H1 (cell line): ENCODE results near the gene JAKMIP1. TPM values are rescaled to one million over a fixed set of nuclear protein-coding genes. Genes with fewer than 3 reads are reported as not detected.

ENCODE experiments used
- CTCF ChIA-PET: fragments of 300-600 bp; sonication (Branson Sonifier 250); formaldehyde crosslinking; loops from one replicate; lab custom pipeline; 2021; ENCODE audit not compliant: partially characterized antibody; lab: Charles Lee
- POLR2A ChIA-PET: fragments of 300-600 bp; sonication (Branson Sonifier 250); formaldehyde crosslinking; loops from one replicate; lab custom pipeline; 2021; ENCODE audit warnings: inconsistent platforms; ENCODE audit not compliant: partially characterized antibody; lab: Charles Lee
- DNase-seq, 2 experiments: peaks; one replicate each; pipeline versions ENCODE4 v3.0.0 to v3.0.0-alpha.2; 2010 to 2022; ENCODE audit warnings: low spot score in 2 of 2, low read depth in 1 of 2, mixed read lengths in 1 of 2
- FAIRE-seq: peaks from 2 replicates; lab custom pipeline; 2011; peaks lifted over from hg19 to GRCh38; lab: Jason Lieb, UNC
- H2AFZ ChIP-seq: 2 replicates; pipeline ENCODE4 v1.8.1; 2012; ENCODE audit warnings: low read length, inconsistent platforms
- H2AK5ac ChIP-seq: 2 replicates; pipeline ENCODE4 v1.6.1; 2013; ENCODE audit warnings: low read depth, low read length
- H2BK120ac ChIP-seq: replicated peaks from 2 replicates; pipeline ENCODE3; 2013; ENCODE audit warnings: low read depth, low read length, inconsistent platforms
- H2BK12ac ChIP-seq: 2 replicates; pipeline ENCODE4 v1.6.1; 2013; ENCODE audit warnings: low read depth, low read length
- H2BK15ac ChIP-seq: 2 replicates; pipeline ENCODE4 v1.6.1; 2013; ENCODE audit warnings: low read length
- H2BK20ac ChIP-seq: 2 replicates; pipeline ENCODE4 v1.6.1; 2013; ENCODE audit warnings: low read length
- H2BK5ac ChIP-seq: 2 replicates; pipeline ENCODE4 v1.6.1; 2013; ENCODE audit warnings: low read depth, low read length
- H3K14ac ChIP-seq: 2 replicates; pipeline ENCODE4 v1.6.1; 2013; ENCODE audit warnings: inconsistent platforms; ENCODE audit not compliant: insufficient read length
- H3K18ac ChIP-seq: 2 replicates; pipeline ENCODE4 v1.6.1; 2013; ENCODE audit warnings: low read length; ENCODE audit errors: extremely low read depth
- H3K23ac ChIP-seq: 2 replicates; pipeline ENCODE4 v1.6.1; 2013; ENCODE audit warnings: inconsistent platforms; ENCODE audit not compliant: insufficient read length
- H3K23me2 ChIP-seq: 2 replicates; pipeline ENCODE4 v1.6.1; 2013; ENCODE audit warnings: low read depth, low read length
- H3K27ac ChIP-seq: 2 replicates; pipeline ENCODE4 v1.6.1; 2011; ENCODE audit warnings: low read depth, low read length, inconsistent platforms
- H3K27me3 ChIP-seq, 4 experiments: replicated peaks in 1 of 4; 1 replicate in 1 of 4; 2 replicates in 3 of 4; pipeline versions ENCODE4 v1.6.1 to v1.8.1; 2011 to 2013; ENCODE audit warnings: low read length in 3 of 4, mild to moderate bottlenecking in 3 of 4, inconsistent platforms in 2 of 4, mixed read lengths in 2 of 4, moderate library complexity in 1 of 4; ENCODE audit not compliant: control insufficient read depth in 3 of 4, insufficient read depth in 3 of 4; ENCODE audit errors: extremely low read depth in 1 of 4
- H3K36me3 ChIP-seq, 4 experiments: 2 replicates each; pipeline versions ENCODE4 v1.6.1 to v1.8.1; 2011 to 2013; ENCODE audit warnings: mild to moderate bottlenecking in 4 of 4, low read length in 3 of 4, moderate library complexity in 2 of 4, control low read depth in 1 of 4, inconsistent platforms in 1 of 4; ENCODE audit not compliant: insufficient read depth in 4 of 4, control insufficient read depth in 2 of 4
- H3K4ac ChIP-seq: replicated peaks from 2 replicates; pipeline ENCODE3; 2013; ENCODE audit warnings: low read length, low read depth, mixed read lengths, inconsistent platforms; ENCODE audit not compliant: insufficient read length
- H3K4me1 ChIP-seq, 4 experiments: replicated peaks in 1 of 4; 1 replicate in 1 of 4; 2 replicates in 3 of 4; pipeline versions ENCODE4 v1.6.1 to v1.8.1; 2011 to 2013; ENCODE audit warnings: low read length in 3 of 4, inconsistent platforms in 2 of 4, mixed read lengths in 1 of 4; ENCODE audit not compliant: insufficient read depth in 4 of 4, control insufficient read depth in 3 of 4
- H3K4me2 ChIP-seq, 2 experiments: 2 replicates each; pipeline versions ENCODE4 v1.6.1 to v1.8.1; 2011 to 2013; ENCODE audit warnings: low read depth in 2 of 2, low read length in 2 of 2, control low read depth in 1 of 2, inconsistent platforms in 1 of 2, mild to moderate bottlenecking in 1 of 2; ENCODE audit not compliant: insufficient read depth in 1 of 2
- H3K4me3 ChIP-seq, 4 experiments: fragments of 200-600, 300-600 bp in 1 of 4; sonication (generic), shearing (Covaris generic), sonication (Bioruptor Twin) in 1 of 4; 2 replicates each; pipeline versions ENCODE4 v1.5.1 to v1.8.1; 2011 to 2016; ENCODE audit warnings: low read length in 4 of 4, low read depth in 3 of 4, control low read depth in 2 of 4, inconsistent platforms in 2 of 4, mild to moderate bottlenecking in 2 of 4, mixed read lengths in 1 of 4, moderate library complexity in 1 of 4; ENCODE audit not compliant: insufficient read depth in 2 of 4; ENCODE audit errors: extremely low read depth in 1 of 4
- H3K56ac ChIP-seq: replicated peaks from 2 replicates; pipeline ENCODE3; 2013; ENCODE audit warnings: low read depth, mild to moderate bottlenecking, mixed read lengths, low read length, inconsistent platforms; ENCODE audit not compliant: insufficient read length
- H3K79me1 ChIP-seq: 2 replicates; pipeline ENCODE4 v1.6.1; 2013; ENCODE audit warnings: low read depth, low read length, control low read depth
- H3K79me2 ChIP-seq, 2 experiments: 2 replicates each; pipeline versions ENCODE4 v1.6.1 to v1.8.1; 2012 to 2013; ENCODE audit warnings: low read length in 2 of 2, mild to moderate bottlenecking in 2 of 2, inconsistent platforms in 1 of 2; ENCODE audit not compliant: insufficient read depth in 2 of 2, control insufficient read depth in 1 of 2
- H3K9ac ChIP-seq, 4 experiments: replicated peaks in 1 of 4; 1 replicate in 1 of 4; 2 replicates in 3 of 4; pipeline versions ENCODE4 v1.6.1 to v1.8.1; 2011 to 2013; ENCODE audit warnings: low read depth in 3 of 4, low read length in 3 of 4, control low read depth in 2 of 4, mild to moderate bottlenecking in 2 of 4, moderate library complexity in 2 of 4, inconsistent platforms in 1 of 4; ENCODE audit errors: extremely low read depth in 1 of 4
- H3K9me3 ChIP-seq, 2 experiments: 2 replicates each; pipeline versions ENCODE4 v1.6.1 to v1.8.1; 2012 to 2013; ENCODE audit warnings: mild to moderate bottlenecking in 2 of 2, moderate library complexity in 2 of 2, control low read depth in 1 of 2, inconsistent platforms in 1 of 2, low read depth in 1 of 2, low read length in 1 of 2, mixed read lengths in 1 of 2; ENCODE audit not compliant: insufficient read depth in 2 of 2
- H4K20me1 ChIP-seq, 2 experiments: replicated peaks in 1 of 2; 2 replicates each; pipeline versions ENCODE3 to v1.8.1; 2011 to 2013; ENCODE audit warnings: inconsistent platforms in 2 of 2, low read length in 2 of 2, mild to moderate bottlenecking in 1 of 2; ENCODE audit not compliant: insufficient read depth in 2 of 2, control insufficient read depth in 1 of 2
- H4K5ac ChIP-seq: 2 replicates; pipeline ENCODE4 v1.6.1; 2013; ENCODE audit warnings: low read length, low read depth, mixed read lengths, inconsistent platforms; ENCODE audit not compliant: insufficient read length
- H4K8ac ChIP-seq: 2 replicates; pipeline ENCODE4 v1.8.0; 2013; ENCODE audit warnings: mild to moderate bottlenecking, moderate library complexity, low read length, inconsistent platforms; ENCODE audit not compliant: insufficient read depth; ENCODE audit errors: extremely low read depth
- H4K91ac ChIP-seq: replicated peaks from 2 replicates; pipeline ENCODE3; 2013; ENCODE audit warnings: low read length, mixed read lengths, inconsistent platforms; ENCODE audit not compliant: insufficient read length
- CEBPB ChIP-seq: IDR thresholded peaks from 2 replicates; pipeline ENCODE4 v1.6.1; 2012; ENCODE audit warnings: low read depth, low read length
- HDAC2 ChIP-seq, 2 experiments: fragments of 300-600 bp in 1 of 2; sonication (generic) in 1 of 2; IDR thresholded peaks; 2 replicates each; pipeline ENCODE4 v1.6.1; 2011 to 2012; ENCODE audit warnings: low read depth in 2 of 2, low read length in 2 of 2, mild to moderate bottlenecking in 2 of 2, moderate library complexity in 2 of 2, borderline replicate concordance in 1 of 2, inconsistent platforms in 1 of 2
- KDM1A ChIP-seq: fragments of 200-600, 300-600 bp; sonication (generic); IDR thresholded peaks from 2 replicates; pipeline ENCODE4 v1.7.1; 2016; ENCODE audit warnings: mild to moderate bottlenecking, low read length, borderline replicate concordance
- KDM4A ChIP-seq: IDR thresholded peaks from one replicate; pipeline ENCODE4 v1.7.1; 2012; ENCODE audit warnings: low read depth, mild to moderate bottlenecking, moderate library complexity, low read length, inconsistent platforms; ENCODE audit not compliant: severe bottlenecking
- YY1 ChIP-seq: IDR thresholded peaks from 2 replicates; pipeline ENCODE4 v1.6.1; 2011; ENCODE audit warnings: low read depth, mild to moderate bottlenecking, low read length
- WGBS, 2 experiments: shearing (Covaris generic) in 1 of 2; methylation state at CpG; one replicate each; pipeline versions ENCODE4 v1.1.6 to v1.1.7; 2013 to 2015; ENCODE audit warnings: low lambda C conversion rate in 2 of 2, mixed read lengths in 2 of 2, inconsistent platforms in 1 of 2, low coverage in 1 of 2, missing lambda C conversion rate in 1 of 2; ENCODE audit not compliant: insufficient replicate concordance in 2 of 2, insufficient coverage in 1 of 2, insufficient read length in 1 of 2; ENCODE audit errors: extremely low coverage in 1 of 2, missing lambda C conversion rate in 1 of 2; 5-methylcytosine and 5-hydroxymethylcytosine counted together
- polyA plus RNA-seq, 7 experiments: library from polyadenylated mRNA; depleted of rRNA in 3 of 7; stranded (reverse) in 5 of 7; unstranded in 2 of 7; fragments of >200 nt in 5 of 7; fragments of 200-250 nt in 2 of 7; gene quantifications; 1 replicate in 5 of 7; 2 replicates in 1 of 7; 4 replicates in 1 of 7; pipeline versions ENCODE4 v1.2.1 to v1.2.3, GENCODE V29; 2011 to 2013; ENCODE audit warnings: missing spikeins in 2 of 7, mixed read lengths in 2 of 7
- total RNA-seq: library from RNA; stranded (reverse); fragmentation: NEBNext Ultra II Directional; extraction: Animal tissue kit (Norgen Biotek cat#: 25700); gene quantifications from 2 replicates; pipeline ENCODE4 v1.2.1, GENCODE V29; 2021
- TF ChIP-seq, protein P1 (sequence below): IDR thresholded peaks from 2 replicates; pipeline ENCODE4 v1.6.1; 2011; ENCODE audit warnings: low read depth, mild to moderate bottlenecking, low read length; ENCODE audit not compliant: insufficient read depth

The JAKMIP1 gene
- total and polyA plus RNA-seq, 2 of the 8 experiments (the other 6 are each of a cell fraction or from before 2014, with no cell fraction given) = 2.5 to 4.4 TPM

DNA sequence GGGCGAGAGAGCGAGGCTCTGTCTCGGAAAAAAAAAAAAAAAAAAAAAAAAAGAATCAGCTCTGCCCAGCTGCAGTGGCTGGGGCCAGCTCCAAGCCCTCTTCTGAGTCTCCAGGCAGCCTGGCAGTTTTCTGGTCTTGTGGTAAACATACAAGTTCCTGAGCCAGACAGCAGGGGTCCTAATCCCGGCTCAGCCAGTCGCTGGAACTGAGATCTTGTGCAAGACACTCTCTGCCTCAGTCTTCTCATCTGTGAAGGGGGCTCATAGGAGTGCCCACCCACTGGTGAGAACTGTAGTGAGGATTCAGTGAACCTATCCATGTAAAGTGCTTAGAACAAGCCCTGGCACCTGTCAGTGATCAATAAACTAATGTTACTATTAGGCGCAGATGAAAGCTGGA lies 223.9 kb downstream of the JAKMIP1 start:
- no peak overlapping the region for H3K56ac ChIP-seq
- 84% methylated on average over 3 of the region's 6 CpGs; no CpG with 5 or more reads in 1 of the 2 experiments for WGBS, 2 experiments

More for the DNA sequence above, 223.9 kb downstream of the JAKMIP1 start:
- H2BK15ac ChIP-seq = no peak overlapping the region
- H4K8ac ChIP-seq = no peak overlapping the region
- H4K5ac ChIP-seq = no peak overlapping the region
- H3K18ac ChIP-seq = no peak overlapping the region
- H3K9ac ChIP-seq = no peak overlapping the region
- peak; percentile 91; the same call in 1 of the 2 replicates for TF ChIP-seq KDM1A
- TF ChIP-seq, protein P1, sequence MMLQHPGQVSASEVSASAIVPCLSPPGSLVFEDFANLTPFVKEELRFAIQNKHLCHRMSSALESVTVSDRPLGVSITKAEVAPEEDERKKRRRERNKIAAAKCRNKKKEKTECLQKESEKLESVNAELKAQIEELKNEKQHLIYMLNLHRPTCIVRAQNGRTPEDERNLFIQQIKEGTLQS = no peak
- no peak for TF ChIP-seq YY1
- no peak for TF ChIP-seq KDM4A
- TF ChIP-seq CEBPB = peak; percentile 53; the same call in 1 of the 2 replicates
- TF ChIP-seq HDAC2 (IDR thresholded peaks at IDR 0.05; ENCODE audit: borderline replicate concordance in 1 of 2, low read depth in 2 of 2, low read length in 2 of 2) = peak in 1 of 2 experiments; percentile 80; a peak in 1 of 4 replicates
- TF ChIP-seq, all 59 proteins: peak for 3
- POLR2A ChIA-PET = interaction anchor here (0.9 to 1.1 kb wide), 2 partner anchors 15 to 145 kb away, joined by 3 to 4 read pairs; no protein-coding TSS in a partner anchor
- Histone ChIP-seq H2BK20ac (no peak overlapping the region), H2BK120ac (no peak overlapping the region), H3K4me2 (no peak overlapping the region), H3K79me2 (no peaks in the 10 kb centered on the region), H3K4me1 (peaks cover 0 to 2% (median 0%) of the 10 kb centered on the region in 4 experiments; a peak in 1 of 7 replicates), H4K91ac (no peak overlapping the region), H3K27ac (no peak overlapping the region), H3K14ac (no peak overlapping the region), H2BK12ac (no peak overlapping the region), H3K23ac (no peak overlapping the region), H3K27me3 (no peaks in the 10 kb centered on the region), H3K79me1 (no peaks in the 10 kb centered on the region), H2AK5ac (no peak overlapping the region), H2BK5ac (no peak overlapping the region), H3K9me3 (no peaks in the 10 kb centered on the region), H3K23me2 (no peaks in the 10 kb centered on the region), H3K36me3 (no peaks in the 10 kb centered on the region), H3K4me3 (no peak overlapping the region), H3K4ac (no peak overlapping the region), H4K20me1 (no peaks in the 10 kb centered on the region), H2AFZ (no peak overlapping the region)
- FAIRE-seq (no peak), DNase-seq (no peak)
- CTCF ChIA-PET = interaction anchor here (0.6 to 8.9 kb wide), 10 partner anchors 13 to 274 kb away, joined by 3 to 110 read pairs (median 4); no protein-coding TSS in a partner anchor
